HG03571 (cell line): Measurements from ENCODE around the gene PTGER3.
"Not testable (repeated sequence)": the region's sequence is repeated elsewhere in the genome, so short reads cannot be mapped to it uniquely, and the experiment has no call there.

Experiments
- ATAC-seq: cut with Tn5 transposase; IDR thresholded peaks from one replicate; pipeline ENCODE4 v1.9.1; 2021; ENCODE audit not compliant: unreplicated experiment

Gene PTGER3

GRCh38 chr1:70961374-70961975, 86.1 kb downstream of the PTGER3 start:
- no peak for ATAC-seq

DNA sequence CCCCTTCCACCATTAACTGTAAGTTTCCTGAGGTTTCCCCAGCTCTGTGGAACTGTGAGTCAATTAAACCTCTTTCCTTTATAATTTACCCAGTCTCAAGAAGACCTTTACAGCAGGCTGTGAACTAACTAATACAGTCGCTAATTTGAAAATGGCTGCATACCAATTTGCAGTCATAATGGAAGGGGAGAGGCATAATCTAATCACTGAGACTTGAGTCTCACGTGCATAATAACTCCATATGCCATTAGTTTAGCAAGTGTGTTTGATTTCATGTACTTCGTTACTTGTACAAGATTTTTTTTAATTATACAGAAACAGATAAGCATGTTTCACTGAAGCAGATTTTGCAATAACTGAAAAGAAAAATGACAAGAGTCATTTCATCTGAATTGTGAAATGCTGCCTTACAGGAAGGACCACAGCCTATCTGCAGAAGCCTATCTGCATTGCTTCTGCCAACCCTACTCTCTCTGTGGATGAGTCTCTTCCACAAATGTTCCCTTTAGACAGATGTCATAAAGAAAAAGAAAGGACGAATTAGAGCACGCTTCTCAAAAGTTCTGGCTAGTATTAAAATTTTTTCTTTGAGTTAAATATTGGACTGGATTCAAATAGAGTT, 99.1 kb downstream of the PTGER3 start:
- ATAC-seq: no peak

GRCh38 chr1:70947835-70948234, 99.8 kb downstream of the PTGER3 start:
- no peak for ATAC-seq

DNA sequence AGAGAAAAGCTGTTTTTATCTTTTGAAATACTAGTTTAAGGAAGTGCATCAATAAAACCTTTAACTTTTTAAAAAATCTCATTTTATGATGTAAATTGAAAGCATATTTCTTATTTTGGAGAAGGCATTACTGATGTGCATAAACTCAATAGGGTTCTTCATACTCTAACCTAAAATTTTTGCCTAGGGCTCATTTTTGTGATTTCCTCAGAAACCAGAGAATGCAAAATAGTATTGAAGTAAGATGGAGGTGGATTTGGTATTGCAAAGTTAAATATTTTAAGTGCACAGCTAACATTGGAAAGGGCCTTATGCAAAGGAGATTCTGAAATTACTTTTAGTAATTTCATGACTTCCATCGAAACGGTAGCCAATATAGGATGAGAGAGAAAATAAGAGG, 101.9 kb downstream of the PTGER3 start:
- ATAC-seq: no peak

- no peak for ATAC-seq
Observed at GRCh38 chr1:70945251-70945650, 102.4 kb downstream of the PTGER3 start.

DNA sequence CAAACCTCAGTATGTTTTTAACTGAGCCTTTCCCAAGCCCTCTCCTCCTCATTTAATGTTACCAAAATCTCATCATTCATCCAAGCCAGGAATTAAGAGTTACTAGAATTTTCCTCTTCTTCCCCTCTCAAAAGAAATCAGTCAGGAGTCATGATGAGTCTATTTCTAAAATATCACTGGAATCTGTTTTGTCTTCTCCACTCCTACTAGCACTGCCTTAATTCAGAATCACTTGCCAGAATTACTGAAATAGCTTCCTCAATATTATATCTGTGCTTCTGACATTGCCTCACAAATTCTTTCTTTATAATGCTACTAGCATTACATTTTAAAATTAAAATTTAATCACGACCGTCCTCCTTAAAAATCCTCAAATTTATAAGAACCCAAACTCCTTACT, 106.1 kb downstream of the PTGER3 start:
- ATAC-seq: no peak

- not testable (repeated sequence) for ATAC-seq
Observed at GRCh38 chr1:70940398-70940797, 107.2 kb downstream of the PTGER3 start.

GRCh38 chr1:70934194-70934961, 113.2 kb downstream of the PTGER3 start:
- no peak for ATAC-seq

GRCh38 chr1:70930062-70930461, 117.6 kb downstream of the PTGER3 start:
- ATAC-seq: no peak

- no peak for ATAC-seq
Observed at GRCh38 chr1:70922196-70922595, 125.4 kb downstream of the PTGER3 start.
